GM06990 (cell line): ENCODE results near the gene DGKK.

Experiments used
- DNase-seq: peaks from one replicate; pipeline ENCODE4 v3.0.0-alpha.2; 2011; ENCODE audit not compliant: insufficient read length; ENCODE audit errors: extremely low read depth
- H3K27me3 ChIP-seq: replicated peaks from 2 replicates; pipeline ENCODE4 v1.6.0; 2011; ENCODE audit warnings: low read length; ENCODE audit not compliant: control insufficient read depth, insufficient read depth
- H3K36me3 ChIP-seq: 2 replicates; pipeline ENCODE4 v1.5.1; 2011; ENCODE audit warnings: low read length; ENCODE audit not compliant: control insufficient read depth, insufficient read depth
- H3K4me3 ChIP-seq: replicated peaks from 2 replicates; pipeline ENCODE4 v1.5.1; 2011; ENCODE audit warnings: low read depth, mild to moderate bottlenecking, control low read depth, low read length
- TF ChIP-seq, protein P1 (sequence below): IDR thresholded peaks from 2 replicates; pipeline ENCODE4 v1.5.1; 2011; ENCODE audit warnings: low read length, control low read depth, mild to moderate bottlenecking, inconsistent platforms; ENCODE audit not compliant: insufficient read depth, poor library complexity, severe bottlenecking

Gene DGKK

DNA sequence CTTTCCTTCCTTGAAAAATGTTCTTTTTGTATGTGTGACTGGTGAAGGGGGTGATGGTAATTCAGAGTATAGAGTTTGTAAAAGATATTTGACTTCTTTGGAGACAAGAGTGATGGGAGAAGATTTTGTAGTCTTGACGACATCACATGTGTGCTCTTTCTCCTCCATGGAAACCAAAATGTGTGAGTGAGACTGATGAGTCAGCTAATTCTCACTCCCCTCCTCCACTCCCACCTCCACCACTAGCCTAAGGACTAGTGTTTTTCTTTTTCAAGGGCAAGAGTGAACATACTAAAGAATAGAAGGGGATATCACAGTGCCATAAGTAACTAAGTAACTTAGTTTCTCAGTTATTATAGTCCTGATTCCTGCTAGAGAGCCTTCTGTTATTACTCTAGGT, 14.0 kb upstream of the DGKK start:
- TF ChIP-seq, protein P1, sequence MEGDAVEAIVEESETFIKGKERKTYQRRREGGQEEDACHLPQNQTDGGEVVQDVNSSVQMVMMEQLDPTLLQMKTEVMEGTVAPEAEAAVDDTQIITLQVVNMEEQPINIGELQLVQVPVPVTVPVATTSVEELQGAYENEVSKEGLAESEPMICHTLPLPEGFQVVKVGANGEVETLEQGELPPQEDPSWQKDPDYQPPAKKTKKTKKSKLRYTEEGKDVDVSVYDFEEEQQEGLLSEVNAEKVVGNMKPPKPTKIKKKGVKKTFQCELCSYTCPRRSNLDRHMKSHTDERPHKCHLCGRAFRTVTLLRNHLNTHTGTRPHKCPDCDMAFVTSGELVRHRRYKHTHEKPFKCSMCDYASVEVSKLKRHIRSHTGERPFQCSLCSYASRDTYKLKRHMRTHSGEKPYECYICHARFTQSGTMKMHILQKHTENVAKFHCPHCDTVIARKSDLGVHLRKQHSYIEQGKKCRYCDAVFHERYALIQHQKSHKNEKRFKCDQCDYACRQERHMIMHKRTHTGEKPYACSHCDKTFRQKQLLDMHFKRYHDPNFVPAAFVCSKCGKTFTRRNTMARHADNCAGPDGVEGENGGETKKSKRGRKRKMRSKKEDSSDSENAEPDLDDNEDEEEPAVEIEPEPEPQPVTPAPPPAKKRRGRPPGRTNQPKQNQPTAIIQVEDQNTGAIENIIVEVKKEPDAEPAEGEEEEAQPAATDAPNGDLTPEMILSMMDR, result no peak
- Histone ChIP-seq H3K4me3 (no peak overlapping the region), H3K36me3 (no peaks in the 10 kb centered on the region), H3K27me3 (no peaks in the 10 kb centered on the region)
- DNase-seq, result no peak

DNA sequence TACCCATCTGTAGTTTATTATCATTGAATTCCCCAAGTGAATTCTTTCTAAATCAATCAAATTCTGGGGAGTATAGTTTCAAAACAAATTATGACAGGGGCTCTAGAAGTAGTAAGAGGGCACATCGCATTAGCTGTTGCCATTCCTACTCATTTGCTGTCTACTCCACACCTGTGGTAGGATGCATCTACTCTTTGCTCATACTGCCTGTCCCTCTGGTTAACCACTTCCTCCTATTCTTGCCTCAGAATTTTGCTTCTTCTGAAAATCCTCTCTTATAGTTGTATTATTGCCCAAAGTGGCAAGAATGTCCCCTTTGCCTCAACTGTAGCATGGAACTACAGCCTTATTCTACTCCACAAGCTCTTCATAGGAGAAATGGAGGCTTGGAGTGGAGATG, 12.7 kb upstream of the DGKK start:
- DNase-seq, result no peak
- Histone ChIP-seq H3K4me3 (no peak overlapping the region), H3K27me3 (no peaks in the 10 kb centered on the region), H3K36me3 (no peaks in the 10 kb centered on the region)
- TF ChIP-seq, protein P1, result no peak

DNA sequence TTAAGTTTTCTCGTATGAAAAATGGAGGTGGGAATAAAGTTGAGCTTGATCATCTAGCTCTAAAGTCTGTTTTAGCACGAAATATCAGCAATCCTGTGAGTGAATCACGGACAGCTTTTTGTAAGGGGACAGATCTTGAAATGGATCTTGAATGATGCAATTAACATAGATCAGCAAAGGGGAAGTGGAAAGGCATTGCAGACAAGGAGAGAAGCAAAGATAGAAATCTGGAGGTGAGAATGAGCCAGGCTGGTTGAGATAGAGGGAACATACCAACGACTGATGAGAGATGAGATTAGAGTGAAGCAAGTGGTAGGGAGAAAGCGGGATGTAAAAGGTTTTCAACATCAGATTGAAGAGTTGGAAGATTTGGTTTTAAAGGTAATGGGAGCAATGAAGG, 4.6 kb upstream of the DGKK start:
- DNase-seq, result no peak
- H3K27me3 ChIP-seq, result no peaks in the 10 kb centered on the region; the same call in 1 of the 2 replicates
- H3K36me3 ChIP-seq, result no peaks in the 10 kb centered on the region
- TF ChIP-seq, protein P1, result no peak
- H3K4me3 ChIP-seq, result no peak overlapping the region

DNA sequence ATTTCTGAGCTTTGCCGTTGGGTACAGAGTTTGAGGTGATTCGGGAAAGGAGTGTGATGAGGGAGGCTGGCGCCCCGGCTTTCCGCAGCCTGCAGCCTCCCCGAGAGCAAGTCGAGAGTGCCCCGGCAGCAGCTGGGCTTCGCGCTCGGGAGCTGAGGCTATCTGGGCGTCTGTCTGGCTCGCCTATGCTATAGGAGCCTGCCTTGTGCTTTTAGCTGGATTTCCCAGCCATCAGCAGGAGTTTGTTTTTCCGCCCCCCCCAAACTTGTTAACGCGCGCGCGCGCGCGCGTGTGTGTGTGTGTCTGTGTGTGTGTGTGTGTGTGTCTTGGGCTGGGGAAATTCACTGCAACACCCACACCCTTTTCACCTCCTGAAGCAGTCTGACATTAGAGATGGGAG, 765 bp upstream of the DGKK start:
- no peaks in the 10 kb centered on the region; the same call in 1 of the 2 replicates for H3K27me3 ChIP-seq
- H3K36me3 ChIP-seq, result no peaks in the 10 kb centered on the region
- no peak overlapping the region for H3K4me3 ChIP-seq
- DNase-seq, result no peak
- TF ChIP-seq, protein P1, result no peak

DNA sequence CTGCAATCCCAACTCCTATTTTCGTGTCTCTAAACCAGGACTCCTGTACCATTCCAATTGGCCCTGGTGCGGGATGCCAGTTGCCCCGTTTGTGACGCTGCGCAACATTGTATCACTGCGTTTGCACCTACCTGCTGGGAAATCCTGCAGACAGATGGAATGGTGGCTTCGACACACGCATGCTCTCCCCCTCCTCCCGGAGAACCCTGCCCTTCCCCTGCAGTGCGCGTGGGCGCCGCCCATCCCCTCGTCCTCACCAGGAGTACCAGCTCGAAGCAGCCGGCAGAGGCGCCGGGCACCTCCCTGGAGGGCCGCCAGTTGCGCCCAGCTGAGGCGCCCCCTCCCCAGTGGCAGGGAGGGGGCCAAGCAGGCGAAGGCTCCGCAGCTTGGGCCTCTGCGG, 1.4 kb downstream of the DGKK start:
- DNase-seq, result no peak
- Histone ChIP-seq H3K36me3 (no peaks in the 10 kb centered on the region), H3K27me3 (no peaks in the 10 kb centered on the region; the same call in 1 of the 2 replicates), H3K4me3 (no peak overlapping the region)
- TF ChIP-seq, protein P1, result no peak

GRCh38 chrX:50459615-50460014, 11.0 kb downstream of the DGKK start:
- DNase-seq, result no peak
- no peaks in the 10 kb centered on the region for H3K27me3 ChIP-seq
- TF ChIP-seq, protein P1, result no peak
- H3K4me3 ChIP-seq, result no peak overlapping the region
- H3K36me3 ChIP-seq, result no peaks in the 10 kb centered on the region
